NB4 (cell line): ENCODE measurements around the gene ABHD1.

Source experiments
- CTCF ChIP-seq: IDR thresholded peaks from one replicate; pipeline ENCODE4 v1.5.1; 2012; ENCODE audit warnings: low read depth, low read length
- MAX ChIP-seq: IDR thresholded peaks from 2 replicates; pipeline ENCODE4 v1.6.1; 2011; ENCODE audit warnings: low read depth, low read length
- POLR2A ChIP-seq: IDR thresholded peaks from 2 replicates; pipeline ENCODE4 v1.6.1; 2011; ENCODE audit warnings: mild to moderate bottlenecking; ENCODE audit not compliant: insufficient read length; ENCODE audit errors: extremely low read depth

DNA sequence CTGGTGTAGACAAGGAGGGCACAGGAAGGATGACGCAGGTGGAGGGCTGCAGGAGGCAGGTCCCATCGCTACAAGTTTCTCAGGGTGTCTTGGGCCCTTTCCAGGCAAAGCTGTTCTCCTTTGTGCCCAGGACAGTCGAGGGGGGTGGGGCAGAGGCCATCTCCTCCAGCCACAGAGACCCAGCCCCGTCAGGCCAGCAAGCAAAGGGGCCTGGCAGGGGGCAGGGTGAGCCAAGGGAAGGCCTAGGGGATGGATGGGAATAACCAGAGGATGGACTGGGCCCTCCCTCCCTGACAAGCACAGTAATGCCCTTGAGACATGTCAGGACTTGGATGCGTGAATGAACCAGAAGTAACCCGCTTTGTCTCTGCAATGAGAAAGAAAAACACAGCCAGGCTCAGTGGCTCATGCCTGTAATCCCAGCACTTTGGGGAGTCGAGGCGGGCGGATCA is 31.5 kb downstream of the ABHD1 start:
- TF ChIP-seq CTCF (no peak), POLR2A (no peak), MAX (no peak)
